Measurements from ENCODE around the gene SCG3.

GRCh38 chr15:51681303-51681963, at the start of gene SCG3:
- TF ChIP-seq CTCF (IDR thresholded peaks at IDR 0.05) (no peak), POLR2A (IDR thresholded peaks at IDR 0.05; ENCODE audit: low read depth) (no peak), POLR2AphosphoS5 (IDR thresholded peaks at IDR 0.05) (no peak)
